GM12865 (cell line): ENCODE data around the gene NETO2.

Source experiments
- DNase-seq: peaks from one replicate; pipeline ENCODE4 v3.0.0; 2010; ENCODE audit warnings: low read depth
- H3K4me3 ChIP-seq: 2 replicates; pipeline ENCODE4 v1.5.1; 2011; ENCODE audit warnings: mild to moderate bottlenecking, low read depth, low read length, control low read depth
- TF ChIP-seq, protein P1 (sequence below): IDR thresholded peaks from 2 replicates; pipeline ENCODE4 v1.5.1; 2011; ENCODE audit warnings: low read length, control low read depth, low read depth, inconsistent platforms; ENCODE audit not compliant: insufficient read depth; ENCODE audit errors: missing control alignments

The NETO2 gene

DNA sequence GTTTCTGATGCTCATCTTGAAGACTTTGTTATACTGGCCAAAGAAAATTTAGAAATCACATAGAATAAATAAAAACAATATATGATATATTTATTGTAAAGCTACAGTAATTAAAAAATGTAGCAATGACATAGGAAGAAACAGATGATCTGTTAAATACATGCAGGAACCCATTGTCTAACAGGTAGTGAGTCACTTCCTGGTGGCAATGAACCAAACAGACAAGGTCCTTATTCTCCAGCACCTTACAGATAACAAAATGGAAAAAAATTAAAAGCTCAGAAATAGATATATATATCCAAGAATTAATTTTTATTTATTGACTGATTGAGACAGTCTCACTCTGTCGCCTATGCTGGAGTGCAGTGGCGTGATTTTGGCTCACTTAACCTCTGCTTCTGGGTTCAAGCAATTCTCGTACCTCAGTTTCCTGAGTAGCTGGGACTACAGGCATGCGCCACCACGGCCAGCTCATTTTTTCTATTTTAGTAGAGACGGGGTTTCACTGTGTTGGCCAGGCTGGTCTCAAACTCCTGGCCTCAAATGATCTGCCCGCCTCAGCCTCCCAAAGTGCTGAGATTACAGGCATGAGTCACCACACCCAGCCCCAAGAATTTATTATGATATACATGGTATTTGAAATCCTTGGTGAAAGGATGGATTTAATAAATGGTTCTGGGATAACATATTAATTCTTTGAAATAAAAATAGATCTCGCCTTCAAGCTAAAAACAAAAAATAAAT is 7.5 kb downstream of the NETO2 start:
- H3K4me3 ChIP-seq, result no peak overlapping the region
- peak; percentile 36 for DNase-seq
- TF ChIP-seq, protein P1, sequence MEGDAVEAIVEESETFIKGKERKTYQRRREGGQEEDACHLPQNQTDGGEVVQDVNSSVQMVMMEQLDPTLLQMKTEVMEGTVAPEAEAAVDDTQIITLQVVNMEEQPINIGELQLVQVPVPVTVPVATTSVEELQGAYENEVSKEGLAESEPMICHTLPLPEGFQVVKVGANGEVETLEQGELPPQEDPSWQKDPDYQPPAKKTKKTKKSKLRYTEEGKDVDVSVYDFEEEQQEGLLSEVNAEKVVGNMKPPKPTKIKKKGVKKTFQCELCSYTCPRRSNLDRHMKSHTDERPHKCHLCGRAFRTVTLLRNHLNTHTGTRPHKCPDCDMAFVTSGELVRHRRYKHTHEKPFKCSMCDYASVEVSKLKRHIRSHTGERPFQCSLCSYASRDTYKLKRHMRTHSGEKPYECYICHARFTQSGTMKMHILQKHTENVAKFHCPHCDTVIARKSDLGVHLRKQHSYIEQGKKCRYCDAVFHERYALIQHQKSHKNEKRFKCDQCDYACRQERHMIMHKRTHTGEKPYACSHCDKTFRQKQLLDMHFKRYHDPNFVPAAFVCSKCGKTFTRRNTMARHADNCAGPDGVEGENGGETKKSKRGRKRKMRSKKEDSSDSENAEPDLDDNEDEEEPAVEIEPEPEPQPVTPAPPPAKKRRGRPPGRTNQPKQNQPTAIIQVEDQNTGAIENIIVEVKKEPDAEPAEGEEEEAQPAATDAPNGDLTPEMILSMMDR, result no peak

DNA sequence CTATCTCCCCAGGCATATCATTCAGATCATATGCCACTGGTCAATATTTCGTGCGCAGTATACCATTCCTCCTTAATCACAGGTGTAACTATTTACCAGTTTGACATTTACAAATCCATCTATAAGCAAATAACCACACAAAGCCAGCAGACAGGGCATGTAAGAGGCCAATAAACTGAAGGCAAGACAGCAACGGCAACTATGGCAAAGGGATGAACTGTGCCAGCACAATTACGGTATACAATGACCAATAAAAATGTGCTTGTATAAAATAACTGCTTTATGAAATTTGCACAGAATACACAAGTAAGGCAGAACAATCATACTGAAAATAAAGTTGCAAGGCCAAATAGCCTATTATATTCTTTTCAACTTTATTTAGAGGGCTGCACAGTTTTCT is 9.2 kb downstream of the NETO2 start:
- H3K4me3 ChIP-seq, result no peak overlapping the region
- no peak for DNase-seq
- TF ChIP-seq, protein P1, result no peak

DNA sequence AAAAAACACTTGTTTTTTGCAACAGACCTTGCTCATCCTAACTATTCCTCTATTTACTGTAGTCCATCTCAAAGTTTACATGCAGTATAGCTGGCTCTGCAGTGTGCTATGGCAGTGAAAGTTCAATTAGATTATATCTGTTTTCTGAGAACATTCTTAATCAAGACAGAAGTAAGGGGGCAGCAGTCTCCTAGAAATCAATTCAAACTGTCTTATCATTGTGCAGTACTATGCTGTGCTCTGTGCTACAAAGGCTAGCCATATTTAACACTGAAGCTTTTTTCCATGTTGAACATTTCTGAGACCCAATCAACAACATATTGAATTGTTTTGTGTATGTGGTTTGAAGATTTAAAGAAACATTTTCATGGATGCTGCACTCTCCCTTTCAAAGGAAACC is 11.4 kb downstream of the NETO2 start:
- no peak for DNase-seq
- TF ChIP-seq, protein P1, result no peak
- H3K4me3 ChIP-seq, result no peak overlapping the region

DNA sequence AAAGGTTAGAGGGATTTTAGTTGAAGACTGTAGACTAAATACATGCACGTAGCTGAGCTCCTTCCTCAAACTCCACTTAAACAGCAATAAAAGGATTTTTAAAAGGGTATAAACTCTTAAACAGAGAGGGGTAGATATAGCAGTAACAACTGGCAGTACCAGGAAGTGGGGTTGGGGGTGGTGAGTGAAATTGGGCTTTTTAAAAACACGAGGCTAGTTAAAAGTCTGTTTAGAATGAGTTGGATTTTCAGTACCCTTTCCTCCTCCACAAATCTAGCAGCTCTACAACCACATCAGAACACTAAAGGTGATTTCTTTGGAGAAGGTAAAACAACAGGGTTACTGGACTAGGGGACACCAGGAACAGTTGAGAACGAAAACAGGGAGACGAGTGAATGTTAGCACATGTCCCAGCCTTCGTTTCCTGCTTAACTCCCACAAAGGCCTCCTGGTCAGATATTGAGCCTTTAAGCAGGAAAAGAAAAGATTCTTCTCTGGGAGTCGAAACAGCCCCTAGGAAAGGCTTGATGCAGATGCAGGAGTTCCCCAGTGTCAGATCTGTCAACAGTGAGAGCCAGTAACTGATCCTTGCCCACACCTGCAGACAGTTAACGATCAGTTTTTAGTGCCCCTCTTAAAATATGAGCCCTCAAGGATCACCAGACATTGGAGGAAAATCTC is 13.8 kb downstream of the NETO2 start:
- TF ChIP-seq, protein P1, result no peak
- no peak overlapping the region for H3K4me3 ChIP-seq
- DNase-seq, result no peak

DNA sequence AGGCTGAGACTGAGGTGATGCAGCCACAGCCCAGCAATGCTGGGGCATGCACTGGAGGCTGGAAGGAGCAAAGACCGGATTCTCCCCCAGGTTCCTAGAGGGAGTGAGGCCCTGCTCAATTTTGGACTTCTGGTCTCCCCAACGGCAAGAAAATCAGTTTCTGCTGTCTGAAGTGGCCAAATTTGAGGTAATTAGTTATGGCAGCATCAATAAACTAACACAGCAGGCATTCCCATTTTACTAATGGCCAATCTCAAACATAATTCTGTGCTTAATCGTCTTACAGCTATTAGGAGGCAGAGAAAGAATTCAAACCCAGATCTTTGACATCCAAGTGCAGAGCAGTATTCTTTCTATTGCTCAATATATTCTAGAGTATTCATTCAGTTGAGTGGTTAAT is 16.2 kb downstream of the NETO2 start:
- DNase-seq, result no peak
- no peak overlapping the region for H3K4me3 ChIP-seq
- TF ChIP-seq, protein P1, result no peak

DNA sequence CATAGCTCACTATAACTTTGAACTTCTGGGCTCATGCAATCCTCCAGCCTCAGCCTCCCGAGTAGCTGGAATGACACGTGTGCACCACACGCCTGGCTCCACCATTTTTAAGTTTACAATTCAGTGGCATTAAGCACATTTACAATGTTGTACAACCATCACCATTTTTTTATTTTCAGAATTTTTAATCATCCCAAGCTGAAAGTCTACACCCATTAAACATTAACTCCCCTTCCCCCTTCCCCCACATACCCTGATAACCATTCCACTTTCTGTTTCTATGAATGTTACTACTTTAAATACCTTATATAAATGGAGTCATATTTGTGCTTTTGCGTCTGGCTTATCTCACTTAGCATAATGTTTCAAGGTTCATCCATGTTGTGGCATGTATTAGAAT is 18.0 kb downstream of the NETO2 start:
- H3K4me3 ChIP-seq, result no peak overlapping the region
- TF ChIP-seq, protein P1, result no peak
- no peak for DNase-seq
